HG03060 (cell line): Measurements from ENCODE around the gene PPARG.
"Not testable (repeated sequence)": the region's sequence is repeated elsewhere in the genome, so short reads cannot be mapped to it uniquely, and the experiment has no call there.

ENCODE experiments used
- ATAC-seq: cut with Tn5 transposase; IDR thresholded peaks from one replicate; pipeline ENCODE4 v1.9.1; 2021; ENCODE audit warnings: low read depth, moderate number of reproducible peaks; ENCODE audit not compliant: unreplicated experiment

Gene PPARG

GRCh38 chr3:12437221-12437605 lies 148.3 kb downstream of the PPARG start:
- no peak for ATAC-seq

- no peak for ATAC-seq
Measured at GRCh38 chr3:12437861-12438260, 149.0 kb downstream of the PPARG start.

- no peak for ATAC-seq
Measured at GRCh38 chr3:12438318-12438717, 149.4 kb downstream of the PPARG start.

- no peak for ATAC-seq
Measured at GRCh38 chr3:12439161-12439940, 150.5 kb downstream of the PPARG start.

- ATAC-seq: no peak
Measured at GRCh38 chr3:12440927-12441714, 152.3 kb downstream of the PPARG start.

- no peak for ATAC-seq
Measured at GRCh38 chr3:12442654-12443501, 154.0 kb downstream of the PPARG start.

GRCh38 chr3:12443781-12444522 lies 155.1 kb downstream of the PPARG start:
- no peak for ATAC-seq

GRCh38 chr3:12444582-12445471 lies 156.0 kb downstream of the PPARG start:
- ATAC-seq: no peak

GRCh38 chr3:12445523-12446240 lies 156.8 kb downstream of the PPARG start:
- no peak for ATAC-seq

GRCh38 chr3:12446298-12446697 lies 157.4 kb downstream of the PPARG start:
- no peak for ATAC-seq

- no peak for ATAC-seq
Measured at GRCh38 chr3:12447075-12447474, 158.2 kb downstream of the PPARG start.

- ATAC-seq: not testable (repeated sequence)
Measured at GRCh38 chr3:12448404-12449202, 159.7 kb downstream of the PPARG start.

GRCh38 chr3:12449889-12450682 lies 161.2 kb downstream of the PPARG start:
- no peak for ATAC-seq

GRCh38 chr3:12451481-12451880 lies 162.6 kb downstream of the PPARG start:
- no peak for ATAC-seq

GRCh38 chr3:12451960-12452359 lies 163.1 kb downstream of the PPARG start:
- ATAC-seq: no peak

- no peak for ATAC-seq
Measured at GRCh38 chr3:12452361-12453330, 163.8 kb downstream of the PPARG start.
